Lung microvascular endothelial cell (primary cell): Measurements from ENCODE around the gene TSNAXIP1. TPM values are rescaled to one million over a fixed set of nuclear protein-coding genes. Genes with fewer than 3 reads are reported as not detected.

Experiments
- DNase-seq, 2 donors: peaks; one replicate each; pipeline versions ENCODE4 v3.0.0 to v3.0.0-alpha.2; 2010; ENCODE audit warnings: low read depth in 2 of 2
- total RNA-seq: library from RNA; depleted of rRNA; stranded (reverse); fragments of >200 nt; gene quantifications from 2 replicates; pipeline ENCODE4 v1.2.1, GENCODE V29; 2014

The TSNAXIP1 gene
- total RNA-seq, 1 donor from 2014 or later: 0.40 TPM

DNA sequence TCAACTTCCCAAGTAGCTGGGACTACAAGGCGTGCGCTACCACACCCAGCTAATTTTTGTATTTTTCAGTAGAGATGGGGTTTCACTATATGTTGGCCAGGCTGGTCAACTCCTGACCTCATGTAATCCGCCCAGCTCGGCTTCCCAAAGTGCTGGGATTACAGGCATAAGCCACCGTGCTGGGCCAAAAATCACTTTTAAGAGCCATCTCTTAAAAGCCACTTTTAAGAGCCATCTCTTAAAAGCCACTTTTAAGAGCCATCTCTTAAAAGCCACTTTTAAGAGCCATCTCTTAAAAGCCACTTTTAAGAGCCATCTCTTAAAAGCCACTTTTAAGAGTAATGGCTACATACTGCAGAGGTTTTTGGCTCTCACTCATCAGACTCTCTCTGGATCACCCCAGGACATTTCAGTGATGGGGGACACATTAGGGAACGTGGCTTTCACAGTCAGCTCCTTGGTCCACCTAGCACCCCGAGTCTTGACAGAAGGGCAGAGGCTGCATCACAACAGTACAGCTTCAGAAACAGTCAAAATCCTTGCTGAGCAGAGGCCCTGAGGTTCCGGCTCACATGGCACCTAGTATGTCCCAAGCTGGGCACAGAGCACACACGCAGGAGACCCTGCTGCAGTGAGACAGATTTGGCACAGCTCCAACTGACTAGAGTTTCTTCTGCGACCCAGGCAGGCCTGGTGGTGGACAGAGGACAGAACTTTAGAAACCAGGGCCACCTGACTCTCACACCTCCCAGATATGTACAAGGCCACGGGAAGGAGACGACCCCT, 23.9 kb upstream of the TSNAXIP1 start:
- no peak for DNase-seq

DNA sequence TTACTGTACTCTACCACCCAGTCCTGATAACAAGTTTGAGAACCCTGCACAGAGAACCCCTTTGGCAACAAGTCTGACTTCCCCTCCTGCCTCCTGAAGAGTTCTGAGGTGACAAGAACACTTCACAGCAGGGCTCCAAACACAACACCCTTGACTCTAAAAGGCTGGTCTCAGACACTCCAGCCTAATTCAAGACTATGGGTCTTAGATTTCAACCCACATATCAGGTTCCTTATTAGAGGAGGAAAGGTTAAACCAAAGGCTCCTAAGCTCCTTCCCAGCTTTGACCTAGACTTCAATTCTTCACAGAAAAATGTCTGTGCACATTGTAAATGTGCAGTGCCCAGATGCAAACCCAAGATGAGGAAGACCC, 23.4 kb upstream of the TSNAXIP1 start:
- no peak for DNase-seq

DNA sequence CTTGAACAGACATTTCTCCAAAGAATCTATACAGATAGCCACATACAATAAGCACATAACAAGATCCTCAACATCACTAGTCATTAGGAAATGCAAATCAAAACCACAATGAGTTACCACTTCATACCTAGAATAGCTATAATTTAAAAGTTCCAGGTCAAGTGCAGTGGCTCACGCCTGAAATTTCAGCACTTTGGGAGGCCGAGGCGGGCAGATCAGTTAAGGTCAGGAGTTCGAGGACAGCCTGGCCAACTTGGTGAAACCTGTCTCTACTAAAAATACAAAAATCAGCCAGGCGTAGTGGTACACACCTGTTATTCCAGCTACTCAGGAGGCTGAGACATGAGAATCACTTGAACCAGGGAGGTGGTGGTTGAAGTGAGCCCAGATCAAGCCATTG, 20.2 kb upstream of the TSNAXIP1 start:
- no peak for DNase-seq

DNA sequence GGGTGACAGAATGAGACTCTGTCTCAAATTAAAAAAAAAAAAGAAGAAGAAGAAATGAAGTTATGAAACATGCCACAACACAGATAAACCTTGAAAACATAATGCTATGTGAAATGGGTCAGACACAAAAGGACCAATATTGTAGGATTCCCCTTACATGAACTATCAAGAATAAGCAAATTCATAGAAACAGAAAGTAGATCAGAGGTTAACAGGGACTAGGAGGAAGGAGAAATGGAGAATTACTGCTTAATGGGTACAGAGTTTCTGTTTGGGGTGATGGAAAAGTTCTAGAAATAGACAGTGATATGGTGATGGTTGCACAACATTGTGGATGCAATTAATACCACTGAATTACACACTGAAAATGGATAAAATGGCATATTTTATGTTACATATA, 16.6 kb upstream of the TSNAXIP1 start:
- DNase-seq: no peak

DNA sequence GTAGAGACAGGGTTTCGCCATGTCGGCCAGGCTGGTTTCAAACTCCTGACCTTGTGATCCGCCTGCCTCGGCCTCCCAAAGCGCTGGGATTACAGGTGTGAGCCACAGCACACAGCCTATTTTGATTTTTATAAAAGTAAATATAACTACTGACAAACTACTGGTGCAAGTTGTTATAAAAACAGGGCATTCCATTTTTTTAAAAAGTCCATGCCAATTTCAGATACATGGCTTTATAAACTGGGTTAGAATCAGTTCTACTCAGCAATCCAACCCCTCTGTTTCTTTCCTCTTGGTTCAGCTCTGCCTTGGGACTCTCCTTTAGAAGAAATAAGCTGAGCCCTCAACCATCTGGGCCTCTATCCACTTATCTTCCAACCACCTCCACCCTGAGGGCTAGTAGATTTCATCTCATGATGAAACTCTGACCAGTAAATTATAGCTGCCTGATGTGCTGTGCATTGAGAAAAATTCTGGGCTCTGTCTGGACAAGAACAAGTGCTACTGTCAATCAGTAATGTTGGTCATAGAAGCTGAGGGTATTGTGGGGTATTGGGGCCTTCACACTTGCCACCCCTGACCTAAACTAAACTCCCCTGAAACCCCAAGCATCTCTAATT, 10.5 kb upstream of the TSNAXIP1 start:
- no peak for DNase-seq

DNA sequence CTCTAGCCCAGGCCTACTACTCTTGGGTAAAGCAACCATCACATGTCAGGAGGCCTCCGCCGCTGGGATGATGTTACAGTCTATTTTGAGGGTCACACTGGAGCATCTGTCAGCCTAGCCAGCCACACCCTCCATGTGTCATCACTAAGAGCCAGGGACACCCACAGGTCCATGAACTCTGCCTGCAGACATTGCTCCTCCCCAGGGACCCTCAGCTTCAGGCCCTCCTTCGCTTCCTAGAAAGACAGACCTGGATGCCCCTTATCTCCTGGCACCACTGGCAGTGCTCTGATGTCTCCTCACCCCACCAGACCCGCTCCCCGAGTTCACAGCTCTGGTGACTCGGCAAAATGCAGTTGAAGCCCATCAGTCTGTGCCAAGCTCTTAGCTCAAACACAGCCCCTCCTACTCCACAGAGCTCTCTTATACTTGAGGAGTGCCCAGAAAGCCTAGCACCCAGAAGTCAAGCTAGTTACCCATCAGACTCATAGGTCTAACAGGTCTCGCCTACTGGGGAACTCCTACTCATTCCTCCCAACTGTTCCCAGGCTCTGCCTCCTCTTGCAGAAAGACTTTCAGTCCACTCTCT, 6.3 kb upstream of the TSNAXIP1 start:
- no peak for DNase-seq

DNA sequence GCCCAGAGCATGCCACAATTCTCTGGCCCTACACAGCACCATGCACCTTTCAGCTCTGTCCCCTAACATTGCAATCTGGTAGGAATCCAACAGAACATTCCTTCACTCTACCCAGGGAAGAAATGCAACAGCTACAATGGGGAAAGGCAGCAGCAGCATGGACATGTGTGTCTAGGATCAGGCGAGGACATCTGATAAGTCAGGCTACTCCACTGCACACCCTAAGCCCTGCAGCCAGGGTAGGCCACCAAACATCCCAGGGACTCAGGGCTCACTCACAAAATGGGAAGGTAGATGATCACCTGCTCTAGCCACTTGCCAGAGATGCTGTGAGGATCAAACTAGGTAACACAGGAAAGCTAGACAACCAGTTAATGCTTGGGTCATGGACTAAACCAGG, 5.4 kb upstream of the TSNAXIP1 start:
- no peak for DNase-seq

DNA sequence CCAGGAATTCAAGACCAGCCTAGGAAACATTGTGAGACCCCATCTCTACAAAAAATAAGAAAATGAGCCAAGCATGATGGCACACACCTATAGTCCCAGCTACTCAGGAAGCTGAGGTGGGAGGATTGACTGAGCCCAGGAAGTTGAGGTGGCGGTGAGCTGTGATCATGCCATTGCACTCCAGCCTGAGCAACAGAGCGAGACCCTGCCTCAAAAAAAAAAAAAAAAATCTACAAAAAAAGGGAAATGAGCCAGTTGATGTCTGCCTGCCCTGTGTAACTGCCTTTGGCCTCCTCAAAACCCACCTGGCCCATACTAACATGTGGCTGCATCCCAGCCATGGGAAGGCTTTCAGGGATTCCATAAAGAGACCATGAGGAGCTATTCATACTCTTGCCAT, 4.8 kb upstream of the TSNAXIP1 start:
- no peak for DNase-seq

DNA sequence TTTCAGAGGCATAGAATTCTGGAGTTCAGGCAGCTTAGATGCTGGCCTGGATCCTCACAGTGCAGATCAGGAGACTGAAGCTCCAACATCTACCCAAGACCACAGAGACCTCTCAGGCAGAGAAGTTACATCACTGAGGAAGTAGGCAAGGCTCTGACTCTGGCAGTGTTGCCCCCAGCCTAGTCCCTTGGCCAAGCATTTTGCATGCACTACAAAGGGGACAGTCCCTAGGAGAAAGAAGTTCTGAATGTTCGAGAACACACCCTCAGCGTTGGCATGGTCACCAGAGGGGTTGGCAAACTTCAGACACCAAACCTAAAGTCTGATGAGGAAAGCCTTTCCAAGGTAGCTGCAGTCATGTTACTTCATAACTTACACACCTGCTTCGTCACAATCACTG, 2.8 kb upstream of the TSNAXIP1 start:
- DNase-seq: no peak

DNA sequence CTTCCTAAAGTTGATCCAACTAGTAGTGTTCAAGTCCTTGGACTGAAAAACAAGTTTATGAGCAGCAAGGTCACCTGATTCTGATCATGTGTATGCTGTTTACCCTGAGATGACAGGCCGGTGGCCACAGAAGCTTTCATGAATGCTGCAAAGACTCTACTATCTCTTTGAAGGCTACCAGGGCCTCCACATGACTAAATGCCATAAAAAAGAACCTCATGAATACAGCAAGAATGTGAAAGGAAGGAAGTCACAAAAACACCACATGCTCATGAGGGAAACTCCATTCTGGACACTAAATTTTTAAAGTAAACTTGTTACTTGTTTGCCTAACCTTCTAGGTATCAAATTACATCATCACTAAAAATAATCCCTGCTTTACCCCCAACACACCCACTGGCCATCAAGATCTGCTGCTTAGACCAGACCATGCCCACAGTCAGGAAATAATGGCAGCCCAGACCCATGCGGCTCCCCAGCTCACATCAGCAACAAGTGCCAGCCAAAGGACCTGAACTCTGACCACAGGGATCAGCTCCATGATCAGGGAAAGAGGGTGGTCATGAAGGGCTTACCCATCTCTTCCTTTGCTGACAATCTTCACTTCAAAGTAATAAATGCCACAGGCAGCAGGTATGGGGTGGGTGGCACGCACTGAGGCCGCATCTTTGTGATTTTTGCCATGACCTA, 1.7 kb upstream of the TSNAXIP1 start:
- DNase-seq: peak; percentile 13 to 48

DNA sequence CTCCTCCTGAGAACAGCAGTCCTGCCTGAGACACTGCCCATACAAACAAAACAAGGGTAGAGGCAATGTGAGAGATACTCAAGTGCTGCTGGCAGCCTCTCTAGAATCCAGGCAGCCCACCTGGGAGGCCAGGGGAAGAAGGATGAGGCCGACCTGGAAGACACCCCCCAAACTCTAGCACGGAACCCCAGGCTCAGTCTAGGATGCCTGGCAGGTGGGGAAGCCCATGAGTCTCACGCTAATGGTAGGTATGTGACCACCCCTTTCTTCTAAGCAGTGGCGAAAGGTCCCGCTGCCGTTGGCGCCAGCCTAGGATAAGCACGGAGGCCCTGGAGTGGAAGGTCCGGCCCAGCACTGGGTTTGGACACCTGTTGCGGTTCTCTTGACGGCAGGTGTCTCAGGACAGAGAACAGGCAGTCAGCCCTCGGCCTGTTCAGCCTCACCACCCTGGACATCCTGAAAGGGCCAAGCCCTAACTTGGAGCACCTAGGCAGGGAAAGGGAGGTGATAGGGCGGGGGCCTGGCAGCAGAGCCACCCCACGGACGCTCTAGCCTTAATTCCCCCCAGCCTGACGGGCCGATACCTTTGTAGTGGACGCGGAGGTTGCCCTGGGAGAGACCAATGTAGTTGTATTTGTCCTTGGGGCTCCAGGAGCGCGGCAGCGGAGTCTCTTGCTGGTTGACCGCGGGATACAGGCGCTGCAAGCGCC, 816 bp upstream of the TSNAXIP1 start:
- no peak for DNase-seq

DNA sequence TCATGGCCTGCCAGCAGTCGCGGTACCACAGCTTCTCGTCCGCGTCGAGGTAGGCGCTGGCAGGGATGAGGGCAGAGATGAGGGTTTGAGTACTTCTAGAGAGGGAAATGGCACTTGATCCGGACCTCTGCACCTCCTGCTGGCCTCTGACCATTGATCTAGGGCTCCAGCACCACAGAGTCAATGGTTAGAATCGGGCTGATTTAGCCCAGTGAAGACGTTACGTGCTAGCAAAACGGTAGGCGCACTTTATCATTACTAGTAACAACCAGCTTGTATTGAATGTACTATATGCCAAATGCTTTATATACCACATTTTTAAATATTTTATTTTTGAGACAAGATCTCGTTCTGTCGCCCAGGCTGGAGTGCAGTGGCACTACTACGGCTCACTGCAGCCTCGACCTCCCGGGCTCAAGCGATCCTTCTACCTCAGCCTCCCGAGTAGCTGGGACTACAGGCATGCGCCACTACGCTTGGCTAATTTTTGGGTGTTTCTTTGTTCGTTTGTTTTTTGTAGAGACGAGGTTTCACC, 526 bp downstream of the TSNAXIP1 start:
- DNase-seq: no peak

DNA sequence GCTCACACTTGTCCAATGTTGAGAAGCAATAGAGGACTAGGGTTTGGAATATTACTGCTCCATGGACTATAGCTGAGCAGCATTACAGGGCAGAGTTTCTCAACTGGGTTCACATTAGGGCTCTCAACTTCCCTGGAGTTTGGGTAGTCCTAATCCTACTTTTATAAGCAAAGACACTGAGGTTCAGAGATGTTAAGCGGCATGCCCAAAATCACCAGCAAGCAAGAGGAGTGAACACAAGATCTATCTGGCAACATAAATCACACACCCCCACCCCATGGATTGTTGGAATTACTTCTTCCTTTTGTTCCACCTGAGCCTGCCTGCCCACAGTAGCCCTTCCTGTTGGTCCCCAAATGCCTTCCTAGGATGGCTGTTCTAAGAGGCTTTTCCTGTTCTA, 5.2 kb downstream of the TSNAXIP1 start:
- no peak for DNase-seq

DNA sequence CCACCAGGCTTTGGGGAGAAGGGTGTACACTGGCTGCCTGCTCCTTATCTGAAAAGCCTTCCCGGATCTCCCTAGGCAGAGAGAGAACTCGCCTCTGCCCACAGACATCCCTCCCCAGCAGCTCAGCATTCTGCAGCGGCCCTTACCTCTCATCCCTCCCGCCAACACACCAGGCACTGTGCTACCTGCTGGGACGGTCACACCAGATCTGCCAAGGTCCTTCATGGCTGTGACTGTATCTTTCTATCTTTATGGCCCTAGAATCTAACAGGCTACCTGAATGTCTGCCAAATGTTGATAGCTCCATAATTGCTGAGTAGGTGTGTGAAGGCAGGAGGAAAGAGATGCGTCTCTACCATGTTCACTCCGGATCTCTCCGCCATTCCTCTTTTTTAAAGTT, 7.9 kb downstream of the TSNAXIP1 start:
- no peak for DNase-seq

DNA sequence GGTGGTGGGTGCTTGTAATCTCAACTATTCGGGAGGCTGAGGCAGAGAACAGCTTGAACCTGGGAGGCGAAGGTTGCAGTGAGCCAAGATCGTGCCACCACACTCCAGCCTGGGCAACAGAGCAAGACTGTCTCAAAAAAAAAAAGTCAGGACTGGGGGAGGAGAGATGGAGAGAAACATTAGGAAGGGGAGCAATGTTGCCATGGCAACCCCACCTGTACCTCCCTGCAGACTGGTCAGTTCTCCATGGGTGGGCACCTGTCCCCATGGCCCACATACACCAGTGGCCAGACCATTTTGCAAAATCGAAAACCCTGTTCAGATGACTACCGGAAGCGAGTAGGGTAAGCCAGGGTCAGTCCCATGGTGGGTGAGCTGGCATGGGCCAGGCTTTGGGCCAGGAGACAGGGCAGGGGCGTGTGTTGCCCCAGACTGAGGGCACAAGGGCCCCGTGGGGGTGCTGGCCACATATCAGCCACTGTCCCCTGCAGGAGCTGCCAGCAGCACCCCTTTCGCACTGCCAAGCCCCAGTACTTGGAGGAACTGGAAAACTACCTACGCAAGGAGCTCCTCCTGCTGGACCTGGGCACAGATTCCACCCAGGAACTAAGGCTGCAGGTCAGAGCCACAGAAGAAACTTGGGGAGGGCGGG, 14.0 kb downstream of the TSNAXIP1 start:
- DNase-seq: no peak

DNA sequence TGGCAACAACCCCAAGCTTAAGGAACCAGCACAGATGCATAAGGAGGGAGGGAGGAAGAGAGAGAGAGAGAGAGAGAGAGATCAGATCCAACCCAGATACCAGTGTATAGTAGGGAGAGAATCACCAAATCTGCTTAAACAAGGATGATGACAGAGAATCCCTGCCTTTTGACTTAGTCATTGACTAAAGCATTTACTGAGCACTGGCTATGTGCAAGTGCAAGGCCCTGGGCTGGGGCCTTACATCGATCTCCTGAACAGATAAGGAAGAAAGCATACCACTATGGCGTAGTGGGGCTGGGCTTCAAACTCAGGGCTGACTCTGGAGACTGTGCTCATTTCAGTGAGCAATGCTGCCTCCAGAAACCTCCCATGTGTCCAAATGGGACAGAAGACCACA, 15.8 kb downstream of the TSNAXIP1 start:
- DNase-seq: no peak

DNA sequence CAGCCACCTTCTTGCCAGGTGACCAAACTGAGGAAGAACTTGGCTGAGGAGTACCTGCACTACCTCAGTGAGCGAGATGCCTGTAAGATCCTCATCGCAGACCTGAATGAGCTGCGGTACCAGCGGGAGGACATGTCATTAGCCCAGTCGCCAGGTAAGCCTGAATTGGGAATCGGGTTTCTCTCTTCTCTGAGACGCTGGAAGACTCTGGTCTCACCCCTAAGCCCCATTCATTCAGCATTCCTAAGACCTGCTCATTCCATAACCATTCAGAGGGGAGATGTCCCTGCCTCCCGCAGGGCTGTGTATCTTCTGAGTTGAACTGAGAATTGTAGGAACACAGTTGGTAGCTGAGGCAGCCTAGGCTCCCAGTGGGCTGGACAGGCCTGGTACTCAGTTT, 18.4 kb downstream of the TSNAXIP1 start:
- DNase-seq: no peak

DNA sequence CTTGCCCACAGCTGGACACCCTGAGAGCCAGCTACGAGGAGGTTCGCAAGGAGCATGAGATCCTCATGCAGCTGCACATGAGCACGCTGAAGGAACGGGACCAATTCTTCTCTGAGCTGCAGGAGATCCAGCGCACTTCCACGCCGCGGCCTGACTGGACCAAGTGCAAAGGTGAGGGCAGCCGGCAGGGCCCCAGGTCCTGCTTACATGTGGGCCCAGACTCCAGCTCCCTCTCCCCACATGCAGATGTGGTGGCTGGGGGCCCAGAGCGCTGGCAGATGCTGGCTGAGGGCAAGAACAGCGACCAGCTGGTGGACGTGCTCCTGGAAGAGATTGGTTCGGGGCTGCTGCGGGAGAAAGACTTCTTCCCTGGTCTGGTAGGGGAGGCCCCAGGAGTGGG, 19.2 kb downstream of the TSNAXIP1 start:
- DNase-seq: no peak

DNA sequence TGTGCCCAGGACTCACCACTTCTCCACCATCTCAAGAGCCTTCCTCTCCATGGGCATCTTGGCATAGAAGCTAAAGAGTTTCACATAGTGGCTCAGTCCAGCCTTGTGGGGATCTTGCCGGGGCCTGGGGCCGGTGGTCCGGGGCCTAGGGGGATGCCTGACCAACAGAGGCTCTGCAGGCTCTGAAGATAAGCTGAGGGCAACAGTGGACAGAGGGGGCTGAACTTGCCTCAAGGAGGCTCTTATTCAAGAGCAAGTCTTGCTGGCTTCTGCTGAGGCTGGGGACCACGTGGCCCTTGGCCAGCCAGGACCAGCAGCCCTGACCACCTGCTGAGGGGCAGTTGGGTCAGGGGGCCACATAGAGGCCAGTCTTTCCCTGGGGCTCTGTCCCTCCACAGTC, 22.0 kb downstream of the TSNAXIP1 start:
- no peak for DNase-seq

DNA sequence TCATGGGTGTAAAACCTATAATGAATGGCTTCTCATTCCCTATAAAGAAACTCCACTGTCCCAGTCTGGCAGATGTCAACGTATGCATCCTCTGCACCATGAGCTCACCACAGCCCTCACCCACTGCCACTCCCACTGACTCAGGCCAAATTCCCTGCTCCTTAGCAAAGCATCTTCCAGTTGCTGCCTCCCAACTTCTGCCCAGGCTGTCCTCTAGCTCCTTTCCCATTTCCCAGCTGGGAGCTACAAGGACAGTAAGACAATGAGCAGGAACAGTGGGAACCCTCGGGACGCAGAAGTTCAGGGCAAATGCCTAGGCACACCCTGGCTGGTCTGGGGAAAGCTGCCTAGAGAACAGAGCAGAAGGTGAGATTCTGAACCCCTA, 26.3 kb downstream of the TSNAXIP1 start:
- peak; percentile 16 to 59 for DNase-seq
